GM10266 (cell line): ENCODE results near the gene AADACL2.

Experiments
- DNase-seq: peaks from one replicate; pipeline ENCODE4 v3.0.0; 2012; ENCODE audit errors: extremely low spot score
- TF ChIP-seq, protein P1 (sequence below): IDR thresholded peaks from 2 replicates; pipeline ENCODE4 v1.5.1; 2012; ENCODE audit warnings: mild to moderate bottlenecking, low read depth; ENCODE audit not compliant: control insufficient read depth, insufficient read depth; ENCODE audit errors: missing control alignments

Gene AADACL2

DNA sequence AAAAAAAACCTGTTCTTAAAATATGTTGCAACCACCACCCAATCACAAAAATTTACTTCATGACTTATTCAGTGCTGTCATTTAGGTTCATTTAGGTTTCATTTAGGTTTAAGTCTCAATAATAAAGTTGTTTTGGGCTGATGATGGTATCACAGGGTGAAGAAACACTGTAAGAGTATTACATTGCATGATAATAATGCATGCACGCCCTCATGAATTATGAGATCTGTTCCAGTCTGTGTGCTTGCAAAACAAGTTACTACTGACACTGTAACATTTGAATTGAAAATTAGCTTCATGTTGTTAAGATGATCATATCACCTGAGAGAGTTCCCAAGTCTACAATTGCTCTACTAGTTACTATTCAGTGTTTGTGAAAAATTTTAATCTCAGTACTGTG is at the start of gene AADACL2:
Gene AADACL2, plus strand, starts transcription at position 315 of the 400 bp plus-strand sequence. CDS start 109 bp downstream, outside the sequence.
- TF ChIP-seq, protein P1, sequence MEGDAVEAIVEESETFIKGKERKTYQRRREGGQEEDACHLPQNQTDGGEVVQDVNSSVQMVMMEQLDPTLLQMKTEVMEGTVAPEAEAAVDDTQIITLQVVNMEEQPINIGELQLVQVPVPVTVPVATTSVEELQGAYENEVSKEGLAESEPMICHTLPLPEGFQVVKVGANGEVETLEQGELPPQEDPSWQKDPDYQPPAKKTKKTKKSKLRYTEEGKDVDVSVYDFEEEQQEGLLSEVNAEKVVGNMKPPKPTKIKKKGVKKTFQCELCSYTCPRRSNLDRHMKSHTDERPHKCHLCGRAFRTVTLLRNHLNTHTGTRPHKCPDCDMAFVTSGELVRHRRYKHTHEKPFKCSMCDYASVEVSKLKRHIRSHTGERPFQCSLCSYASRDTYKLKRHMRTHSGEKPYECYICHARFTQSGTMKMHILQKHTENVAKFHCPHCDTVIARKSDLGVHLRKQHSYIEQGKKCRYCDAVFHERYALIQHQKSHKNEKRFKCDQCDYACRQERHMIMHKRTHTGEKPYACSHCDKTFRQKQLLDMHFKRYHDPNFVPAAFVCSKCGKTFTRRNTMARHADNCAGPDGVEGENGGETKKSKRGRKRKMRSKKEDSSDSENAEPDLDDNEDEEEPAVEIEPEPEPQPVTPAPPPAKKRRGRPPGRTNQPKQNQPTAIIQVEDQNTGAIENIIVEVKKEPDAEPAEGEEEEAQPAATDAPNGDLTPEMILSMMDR, result no peak
- no peak for DNase-seq

DNA sequence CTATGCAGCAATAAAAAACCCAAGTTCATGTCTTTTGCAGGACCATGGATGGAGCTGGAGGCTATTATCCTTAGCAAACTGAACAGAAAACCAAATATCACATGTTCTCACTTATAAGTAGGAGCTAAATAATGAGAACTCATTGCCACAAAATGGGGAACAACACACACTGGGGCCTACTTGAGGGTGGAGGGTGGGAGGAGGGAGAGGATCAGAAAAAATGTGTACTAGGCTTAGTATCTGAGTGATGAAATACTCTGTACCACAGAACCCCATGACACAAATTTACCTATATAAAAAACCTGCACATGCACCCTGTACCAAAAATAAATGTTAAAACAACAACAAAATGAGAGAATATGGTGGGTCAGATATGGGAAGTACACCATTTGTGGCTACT is 49.6 kb upstream of the AADACL2 start:
- no peak for DNase-seq
- TF ChIP-seq, protein P1, result no peak

DNA sequence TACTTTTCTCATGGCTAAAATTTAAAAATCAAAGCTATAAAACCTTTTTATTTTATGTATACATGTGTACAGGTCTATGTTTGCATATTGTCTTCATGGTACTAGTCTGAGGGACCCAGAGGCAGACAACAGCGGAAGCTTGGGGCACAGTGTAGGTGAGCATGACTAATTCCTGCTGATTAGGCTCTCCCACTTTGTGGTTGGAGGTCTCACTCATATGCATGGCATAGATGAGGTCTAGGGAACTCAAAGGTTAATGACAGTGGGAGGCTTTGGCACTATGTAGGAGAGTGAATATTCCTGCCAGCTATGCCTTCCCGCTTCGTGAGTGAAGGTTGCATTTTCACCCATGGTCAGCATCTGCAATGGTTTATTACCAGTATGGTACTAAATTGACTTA is 47.5 kb upstream of the AADACL2 start:
- DNase-seq, result no peak

GRCh38 chr3:151687076-151687475 is 46.7 kb upstream of the AADACL2 start:
- DNase-seq, result no peak
- TF ChIP-seq, protein P1, result no peak

More for the DNA sequence above, 47.5 kb upstream of the AADACL2 start:
- TF ChIP-seq, protein P1, result no peak

DNA sequence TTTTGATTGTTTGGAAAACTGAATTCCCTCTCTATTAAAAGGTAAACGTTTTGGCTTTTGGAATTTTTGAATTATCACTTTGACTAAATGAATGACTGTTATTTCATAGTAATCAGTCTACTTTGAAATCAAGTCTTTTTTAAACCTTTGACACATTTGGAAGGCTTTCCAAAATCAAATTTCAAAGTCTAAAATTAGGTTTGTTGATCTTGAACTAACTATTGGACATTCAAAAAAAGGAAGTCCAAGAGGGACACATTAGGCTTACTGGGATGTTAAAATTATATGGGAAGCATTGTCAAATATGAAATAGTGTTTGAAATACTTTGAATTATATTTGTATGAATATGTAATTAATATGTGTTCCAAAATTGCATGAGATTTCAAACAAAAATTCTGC is 45.2 kb upstream of the AADACL2 start:
- TF ChIP-seq, protein P1, result no peak
- DNase-seq, result no peak

DNA sequence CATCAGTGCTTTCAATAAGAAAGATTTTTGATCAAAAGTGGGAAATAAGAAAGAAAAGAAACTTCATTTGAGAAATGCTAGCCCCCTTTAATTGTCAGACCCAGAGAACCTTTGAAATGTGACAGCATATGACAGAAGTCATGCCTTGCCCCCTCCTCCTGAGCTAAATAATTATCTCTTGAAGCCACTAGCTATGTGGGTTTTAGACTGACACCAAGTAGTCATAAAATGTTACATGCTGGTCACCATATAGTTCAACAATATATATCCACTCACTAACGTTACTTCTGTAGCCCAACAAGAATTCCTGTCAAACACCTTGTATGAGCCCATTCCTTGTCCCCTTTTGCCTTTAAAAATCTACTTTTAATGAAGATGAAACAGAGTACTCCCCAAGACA is 43.1 kb upstream of the AADACL2 start:
- TF ChIP-seq, protein P1, result no peak
- no peak for DNase-seq

DNA sequence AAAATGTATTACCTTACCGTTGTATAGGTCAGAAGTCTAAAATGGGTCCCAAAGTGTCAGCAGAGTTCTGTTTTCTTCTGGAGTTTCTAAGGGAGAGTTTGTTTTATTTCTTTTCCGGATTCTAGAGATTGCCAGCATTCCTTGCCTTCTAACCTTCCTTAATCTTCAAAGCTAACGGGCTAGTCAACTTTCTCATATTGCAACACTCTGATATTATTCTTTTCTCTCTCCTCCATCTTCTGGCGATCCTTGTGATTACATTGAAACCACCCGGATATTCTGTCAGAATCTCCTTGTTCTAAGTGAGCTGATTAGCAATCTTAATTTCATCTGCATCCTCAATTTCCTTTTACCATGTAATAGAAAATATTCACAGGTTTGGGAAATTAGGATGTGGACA is 36.2 kb upstream of the AADACL2 start:
- TF ChIP-seq, protein P1, result no peak
- no peak for DNase-seq

GRCh38 chr3:151707216-151707615 is 26.5 kb upstream of the AADACL2 start:
- TF ChIP-seq, protein P1, result no peak
- DNase-seq, result no peak
